Activated T-cell treated with anti-CD3 and anti-CD28 coated beads, Interleukin-2, amount 50 U/mL, for 72 hours (primary cell): ENCODE data around the gene AFP. TPM values are rescaled to one million over a fixed set of nuclear protein-coding genes. Genes with fewer than 3 reads are reported as not detected.

Experiments used
- ATAC-seq, 2 donors: fragments of 150-1000 bp; cut with Tn5 transposase; replicated peaks in 1 of 2; 2 replicates each; pipeline ENCODE4 v1.10.0; 2021; ENCODE audit warnings: moderate library complexity in 2 of 2, mild to moderate bottlenecking in 1 of 2
- DNase-seq, 2 donors: peaks; one replicate each; pipeline ENCODE4 v3.0.0; 2021 to 2022; ENCODE audit warnings: mixed read lengths in 1 of 2
- H3K27ac Mint-ChIP-seq: one replicate; pipeline ENCODE4 v1.8.0; 2022; ENCODE audit warnings: mild to moderate bottlenecking, moderate library complexity, mixed read lengths
- H3K27me3 Mint-ChIP-seq: one replicate; pipeline ENCODE4 v1.8.0; 2022; ENCODE audit warnings: low read depth, mixed read lengths
- H3K36me3 Mint-ChIP-seq, 2 donors: one replicate each; pipeline ENCODE4 v1.8.0; 2022; ENCODE audit warnings: mixed read lengths in 2 of 2, mild to moderate bottlenecking in 1 of 2; ENCODE audit not compliant: insufficient read depth in 2 of 2
- H3K4me1 Mint-ChIP-seq: one replicate; pipeline ENCODE4 v1.8.0; 2022; ENCODE audit warnings: low read depth, mixed read lengths
- H3K4me3 Mint-ChIP-seq, 2 donors: one replicate each; pipeline ENCODE4 v1.8.0; 2022; ENCODE audit warnings: mild to moderate bottlenecking in 2 of 2, mixed read lengths in 2 of 2, moderate library complexity in 2 of 2
- H3K9me3 Mint-ChIP-seq, 2 donors: one replicate each; pipeline ENCODE4 v1.8.0; 2022; ENCODE audit warnings: mixed read lengths in 2 of 2
- total RNA-seq, 2 donors: library from RNA; stranded (reverse); gene quantifications; one replicate each; pipeline ENCODE4 v1.2.3, GENCODE V29; 2022

The AFP gene
- total RNA-seq, 2 donors from 2014 or later = not detected

- Mint-ChIP-seq H3K36me3 (no peaks in the 10 kb centered on the region), H3K9me3 (no peaks in the 10 kb centered on the region)
- no peak for ATAC-seq
Observed at GRCh38 chr4:73436674-73437557, 895 bp downstream of the AFP start.

GRCh38 chr4:73437558-73437956 is 1.5 kb downstream of the AFP start:
- no peaks in the 10 kb centered on the region for H3K9me3 Mint-ChIP-seq
- no peak for ATAC-seq
- no peak overlapping the region for H3K4me3 Mint-ChIP-seq
- no peaks in the 10 kb centered on the region for H3K27me3 Mint-ChIP-seq
- no peak overlapping the region for H3K27ac Mint-ChIP-seq
- DNase-seq = no peak
- H3K4me1 Mint-ChIP-seq = no peaks in the 10 kb centered on the region
- no peaks in the 10 kb centered on the region for H3K36me3 Mint-ChIP-seq

More at GRCh38 chr4:73436674-73437557, 895 bp downstream of the AFP start:
- Mint-ChIP-seq H3K27ac (no peak overlapping the region), H3K27me3 (no peaks in the 10 kb centered on the region), H3K4me1 (no peaks in the 10 kb centered on the region), H3K4me3 (no peak overlapping the region)
- DNase-seq = no peak

- no peak overlapping the region for H3K4me3 Mint-ChIP-seq
- no peak overlapping the region for H3K27ac Mint-ChIP-seq
- no peaks in the 10 kb centered on the region for H3K27me3 Mint-ChIP-seq
- H3K9me3 Mint-ChIP-seq = no peaks in the 10 kb centered on the region
- H3K4me1 Mint-ChIP-seq = no peaks in the 10 kb centered on the region
- no peaks in the 10 kb centered on the region for H3K36me3 Mint-ChIP-seq
- no peak for DNase-seq
- no peak for ATAC-seq
Observed at GRCh38 chr4:73438048-73438447, 2.0 kb downstream of the AFP start.

GRCh38 chr4:73438582-73439215 is 2.7 kb downstream of the AFP start:
- no peak for ATAC-seq
- Mint-ChIP-seq H3K4me1 (no peaks in the 10 kb centered on the region), H3K27me3 (no peaks in the 10 kb centered on the region), H3K36me3 (no peaks in the 10 kb centered on the region), H3K4me3 (no peak overlapping the region), H3K9me3 (no peaks in the 10 kb centered on the region), H3K27ac (no peak overlapping the region)
- no peak for DNase-seq

- ATAC-seq = no peak
- no peaks in the 10 kb centered on the region for H3K27me3 Mint-ChIP-seq
- DNase-seq = no peak
- H3K27ac Mint-ChIP-seq = no peak overlapping the region
- H3K4me1 Mint-ChIP-seq = no peaks in the 10 kb centered on the region
- no peaks in the 10 kb centered on the region for H3K36me3 Mint-ChIP-seq
- no peaks in the 10 kb centered on the region for H3K9me3 Mint-ChIP-seq
- no peak overlapping the region for H3K4me3 Mint-ChIP-seq
Observed at GRCh38 chr4:73439445-73439844, 3.4 kb downstream of the AFP start.

- Mint-ChIP-seq H3K27me3 (no peaks in the 10 kb centered on the region), H3K27ac (no peak overlapping the region), H3K4me3 (no peak overlapping the region), H3K4me1 (no peaks in the 10 kb centered on the region), H3K9me3 (no peaks in the 10 kb centered on the region), H3K36me3 (no peaks in the 10 kb centered on the region)
- no peak for ATAC-seq
- no peak for DNase-seq
Observed at GRCh38 chr4:73439991-73440390, 4.0 kb downstream of the AFP start.

GRCh38 chr4:73440653-73441052 is 4.6 kb downstream of the AFP start:
- Mint-ChIP-seq H3K36me3 (no peaks in the 10 kb centered on the region), H3K27me3 (no peaks in the 10 kb centered on the region), H3K4me3 (no peak overlapping the region), H3K4me1 (no peaks in the 10 kb centered on the region), H3K9me3 (no peaks in the 10 kb centered on the region), H3K27ac (no peak overlapping the region)
- DNase-seq = no peak
- ATAC-seq = no peak

GRCh38 chr4:73442275-73442674 is 6.3 kb downstream of the AFP start:
- Mint-ChIP-seq H3K4me1 (no peaks in the 10 kb centered on the region), H3K36me3 (no peaks in the 10 kb centered on the region), H3K4me3 (no peak overlapping the region), H3K9me3 (no peaks in the 10 kb centered on the region), H3K27me3 (peaks cover under 1% of the 10 kb centered on the region), H3K27ac (no peak overlapping the region)
- DNase-seq = no peak
- ATAC-seq = no peak

- ATAC-seq (no peak), DNase-seq (no peak)
- Mint-ChIP-seq H3K9me3 (no peaks in the 10 kb centered on the region), H3K27me3 (peaks cover 6% of the 10 kb centered on the region), H3K4me3 (no peak overlapping the region), H3K27ac (no peak overlapping the region), H3K36me3 (no peaks in the 10 kb centered on the region), H3K4me1 (no peaks in the 10 kb centered on the region)
Observed at GRCh38 chr4:73443224-73443623, 7.2 kb downstream of the AFP start.

GRCh38 chr4:73445383-73446335 is 9.6 kb downstream of the AFP start:
- no peak for DNase-seq
- H3K27me3 Mint-ChIP-seq = peaks cover 6% of the 10 kb centered on the region
- H3K27ac Mint-ChIP-seq = no peak overlapping the region
- no peak overlapping the region for H3K4me3 Mint-ChIP-seq
- no peaks in the 10 kb centered on the region for H3K36me3 Mint-ChIP-seq
- no peaks in the 10 kb centered on the region for H3K4me1 Mint-ChIP-seq
- no peak for ATAC-seq
- no peaks in the 10 kb centered on the region for H3K9me3 Mint-ChIP-seq

GRCh38 chr4:73446336-73446938 is 10.4 kb downstream of the AFP start:
- Mint-ChIP-seq H3K27ac (no peak overlapping the region), H3K9me3 (no peaks in the 10 kb centered on the region), H3K36me3 (no peaks in the 10 kb centered on the region), H3K27me3 (peaks cover 6% of the 10 kb centered on the region), H3K4me1 (no peaks in the 10 kb centered on the region), H3K4me3 (no peak overlapping the region)
- ATAC-seq = peak; percentile 55 to 71
- no peak for DNase-seq

- Mint-ChIP-seq H3K4me1 (no peaks in the 10 kb centered on the region), H3K36me3 (no peaks in the 10 kb centered on the region), H3K9me3 (no peaks in the 10 kb centered on the region), H3K27me3 (peaks cover 6% of the 10 kb centered on the region), H3K4me3 (no peak overlapping the region), H3K27ac (no peak overlapping the region)
- DNase-seq (no peak), ATAC-seq (peak in 1 of 2 donors; percentile 19)
Observed at GRCh38 chr4:73447671-73448070, 11.7 kb downstream of the AFP start.
